ENCODE measurements around the gene NABP1. TPM values are rescaled to one million over a fixed set of nuclear protein-coding genes. Genes with fewer than 3 reads are reported as not detected.

Gene NABP1
- total RNA-seq, 1 donor from 2014 or later: 43.9 TPM

DNA sequence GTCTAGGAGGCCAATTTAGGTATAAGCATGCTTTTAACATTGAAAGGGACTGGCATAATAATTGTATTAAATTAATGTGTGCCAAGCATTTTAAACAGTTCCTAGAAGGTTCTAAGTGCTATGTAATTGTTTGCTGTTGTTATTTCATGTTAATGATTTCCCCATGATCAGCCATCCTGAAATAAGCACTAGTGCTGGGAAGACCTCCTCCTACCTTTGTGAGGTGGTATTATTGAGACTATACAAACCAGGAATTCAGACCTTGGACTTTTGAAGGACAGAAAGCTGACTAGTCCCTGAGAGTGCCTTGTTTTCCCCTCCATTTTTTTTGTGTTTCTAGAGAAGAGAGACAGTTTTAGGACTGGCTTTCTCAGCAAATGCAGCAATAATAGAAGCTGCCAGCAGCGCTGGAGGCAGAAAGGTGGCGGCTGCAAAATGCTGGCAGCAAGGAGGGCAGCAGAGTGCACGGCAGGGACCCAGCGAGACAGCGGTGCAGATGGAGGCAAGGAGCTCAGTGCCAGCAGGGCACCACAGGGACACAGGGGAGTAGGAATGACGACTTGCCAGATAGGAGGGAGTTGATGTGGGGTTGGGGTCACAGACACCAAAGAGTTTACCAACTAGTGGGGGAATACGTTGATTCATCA is 25.3 kb downstream of the NABP1 start:
- intact Hi-C loops (cut with micrococcal nuclease): no loop called here

DNA sequence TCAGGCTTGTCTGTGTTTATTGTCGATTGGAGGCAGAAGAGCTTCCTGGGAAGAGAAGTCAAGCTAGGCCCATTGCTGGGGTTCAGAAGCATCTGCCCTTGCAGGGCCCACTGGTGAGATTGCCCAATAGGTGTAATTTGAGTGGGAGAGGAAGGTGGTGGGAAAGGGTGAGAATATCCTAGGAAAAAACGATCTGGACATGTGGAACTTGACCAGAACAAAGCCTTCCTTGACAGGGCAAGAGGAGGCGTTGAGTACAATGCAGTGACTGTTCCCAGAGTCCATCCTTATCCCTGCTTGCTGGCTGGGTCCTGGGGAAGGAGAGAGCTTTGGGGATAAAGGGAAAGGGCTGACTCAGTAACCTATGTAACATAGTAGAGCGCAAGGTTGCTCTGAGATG is 27.1 kb downstream of the NABP1 start:
- intact Hi-C loops (cut with micrococcal nuclease): no loop called here

DNA sequence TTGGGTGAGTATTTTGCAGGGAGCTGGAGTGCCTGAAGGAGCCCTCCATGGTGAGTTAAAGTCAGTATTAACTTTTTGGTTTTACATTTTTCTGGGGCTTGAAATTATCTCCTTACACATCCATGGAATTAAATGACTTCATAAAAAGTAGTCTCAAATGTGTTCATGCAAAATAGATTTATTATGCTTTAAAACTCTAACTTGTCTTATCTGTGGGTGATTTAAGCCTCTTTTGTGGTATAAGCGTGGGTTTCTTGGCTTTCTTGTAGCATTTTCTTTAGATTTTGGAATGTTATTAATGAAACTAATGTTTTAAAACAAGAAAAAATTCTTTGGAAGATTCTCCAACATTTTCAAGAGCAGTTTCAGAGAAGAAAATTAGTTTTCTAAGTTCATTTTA is 27.8 kb downstream of the NABP1 start:
- intact Hi-C loops (cut with micrococcal nuclease): no loop called here

DNA sequence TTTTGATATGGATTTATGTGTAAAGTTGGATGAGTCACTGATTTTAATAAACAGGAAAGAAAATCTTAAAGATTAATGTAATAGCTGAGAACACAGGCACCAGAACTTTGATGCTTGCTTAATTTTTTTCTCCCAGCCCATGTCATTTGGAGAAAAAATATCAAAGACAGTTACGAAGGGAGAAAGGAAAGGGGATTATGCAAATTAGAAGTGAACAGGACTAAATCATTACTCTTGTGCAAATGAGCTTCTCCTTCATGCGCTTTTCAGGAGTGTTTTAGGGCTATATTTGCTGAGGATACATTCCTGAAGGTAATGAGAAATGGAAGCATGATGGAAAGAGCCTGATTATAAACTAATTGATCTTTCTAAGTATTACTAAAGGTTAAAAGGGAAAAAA is 28.9 kb downstream of the NABP1 start:
- intact Hi-C loops (cut with micrococcal nuclease): no loop called here

DNA sequence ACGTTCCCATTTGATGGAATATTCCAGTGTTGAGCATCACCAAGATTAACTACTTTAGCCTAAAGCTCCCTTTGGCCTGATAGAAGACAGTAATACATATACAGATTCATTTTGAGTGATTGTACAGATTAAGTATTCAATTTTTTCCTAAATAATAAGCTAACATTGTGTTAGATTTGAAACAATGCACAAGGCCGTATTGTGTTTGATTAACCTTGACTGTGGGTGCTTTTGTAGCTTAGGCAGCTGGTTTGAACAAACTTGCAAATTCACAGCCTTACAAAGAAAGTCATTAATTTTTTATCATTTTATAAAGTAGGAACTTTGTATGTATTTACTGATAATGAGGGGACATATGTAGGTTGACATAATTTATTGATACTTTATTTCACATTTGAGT is 29.6 kb downstream of the NABP1 start:
- intact Hi-C loops (cut with micrococcal nuclease): no loop called here

DNA sequence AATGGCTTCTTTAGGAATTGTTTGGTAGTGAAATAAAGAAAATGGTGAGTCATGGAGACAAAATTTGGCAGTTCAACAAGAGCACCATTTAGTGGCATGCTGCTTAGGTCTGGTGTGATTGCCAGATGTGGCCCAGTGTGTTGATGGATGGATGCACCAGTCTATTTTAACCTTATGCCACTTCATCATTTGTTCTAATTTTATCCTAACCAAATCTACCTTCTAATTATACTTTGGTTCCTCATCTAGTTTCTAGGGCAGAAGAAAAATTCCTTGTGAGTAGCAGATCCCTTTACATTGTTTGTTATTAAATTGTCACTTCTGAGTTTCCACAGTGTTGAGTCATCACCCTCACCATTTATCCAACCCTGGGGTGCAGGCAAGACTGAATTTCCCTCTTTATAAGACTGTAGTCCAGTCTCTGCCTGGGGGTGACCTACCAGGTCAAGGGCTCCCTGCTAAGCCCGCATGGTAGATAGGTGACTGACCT is 32.5 kb downstream of the NABP1 start:
- intact Hi-C loops (cut with micrococcal nuclease): no loop called here

DNA sequence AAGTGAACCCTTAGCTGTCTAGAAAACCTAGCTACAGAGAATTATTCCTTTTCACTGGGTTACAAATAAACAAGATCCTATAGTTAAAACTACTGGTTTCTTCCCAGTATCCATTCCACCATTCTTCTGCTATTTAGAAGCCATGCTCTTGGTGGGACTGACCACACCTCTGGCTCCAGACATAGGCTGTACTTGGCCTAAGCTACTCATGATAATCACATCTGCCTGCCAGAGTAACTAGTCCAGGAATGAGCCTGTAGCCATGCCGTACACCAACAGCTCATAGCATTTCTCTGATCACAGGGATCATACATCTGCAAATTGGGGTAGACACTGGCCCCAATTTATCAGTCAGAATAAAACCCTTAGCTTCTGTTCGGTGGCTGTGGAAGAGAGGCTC is 33.7 kb downstream of the NABP1 start:
- intact Hi-C loops (cut with micrococcal nuclease): no loop called here

DNA sequence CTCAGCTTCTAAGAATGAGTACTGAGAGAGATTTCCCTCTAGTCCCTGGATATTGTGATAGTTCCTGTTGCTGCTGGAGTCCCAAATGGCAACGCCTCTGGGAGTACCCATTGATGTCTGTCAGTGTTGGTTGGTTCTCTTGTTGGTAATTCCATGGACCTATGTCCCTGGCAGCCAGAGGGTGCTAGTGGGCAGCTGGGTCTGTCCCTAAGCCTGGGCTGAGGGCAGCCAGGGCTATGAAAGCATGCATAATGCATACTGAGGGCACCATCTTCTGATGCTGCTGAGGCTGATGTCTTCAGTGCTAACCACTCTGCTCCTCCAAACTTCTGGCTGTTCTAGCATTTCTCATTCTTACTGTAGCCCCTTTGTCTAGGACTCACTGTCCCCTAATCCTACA is 35.9 kb downstream of the NABP1 start:
- intact Hi-C loops (cut with micrococcal nuclease): no loop called here

DNA sequence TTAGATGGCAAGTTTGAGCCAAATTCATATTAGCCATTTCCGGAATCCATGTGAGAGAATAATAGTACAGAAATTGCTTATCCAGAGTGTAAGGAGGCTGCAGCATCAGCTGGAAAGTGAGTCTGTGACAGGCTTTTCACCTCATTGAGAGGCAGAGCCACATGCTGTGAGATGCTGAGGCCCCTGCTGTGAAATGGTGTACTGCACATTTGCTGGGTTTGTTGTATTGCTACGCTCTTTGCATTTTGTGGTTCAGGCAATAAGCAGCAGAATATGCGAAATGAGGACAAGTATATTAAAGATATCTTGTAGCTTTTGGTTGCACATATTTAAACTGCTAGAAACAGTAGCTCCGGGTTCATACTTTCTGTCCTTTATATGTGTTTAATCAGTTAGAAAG is 37.0 kb downstream of the NABP1 start:
- intact Hi-C loops (cut with micrococcal nuclease): no loop called here

DNA sequence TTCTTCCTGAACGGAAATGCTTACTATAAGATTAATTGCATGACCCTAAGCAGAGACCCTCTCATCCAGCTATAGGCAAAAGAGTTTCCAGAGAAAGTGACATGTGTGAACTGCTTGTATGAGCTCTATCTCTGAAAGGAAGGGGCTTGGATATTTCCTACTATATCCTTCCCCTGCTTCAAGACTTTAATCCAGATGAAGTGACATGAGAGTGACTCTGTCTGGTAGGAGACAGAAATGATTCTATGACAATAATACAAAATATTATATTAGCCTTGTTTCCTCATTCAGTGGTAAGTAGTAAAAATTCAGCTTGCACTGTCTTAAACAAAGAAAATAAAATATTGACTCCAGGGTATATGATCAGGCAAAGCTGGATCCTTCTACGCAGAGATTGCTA is 37.5 kb downstream of the NABP1 start:
- intact Hi-C loops (cut with micrococcal nuclease): no loop called here

DNA sequence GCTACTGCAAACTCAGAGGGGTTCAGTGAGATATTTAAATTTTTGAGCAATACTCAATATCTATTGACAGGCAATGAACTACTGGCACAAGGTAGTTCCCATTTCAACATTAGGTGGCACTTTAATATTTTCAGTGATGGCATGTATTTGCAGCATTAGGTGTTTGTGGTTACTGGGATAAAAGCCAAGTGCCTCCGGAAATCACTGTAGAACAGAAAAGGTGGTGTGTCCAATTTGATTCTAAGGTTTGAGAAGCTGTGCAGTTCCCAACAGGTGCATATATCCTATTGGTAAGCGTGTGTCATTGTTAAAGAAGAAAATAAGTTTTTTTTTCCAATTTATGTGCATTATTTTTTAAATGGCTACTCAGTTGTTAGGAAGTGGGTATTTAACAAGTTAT is 41.3 kb downstream of the NABP1 start:
- intact Hi-C loops (cut with micrococcal nuclease): no loop called here

DNA sequence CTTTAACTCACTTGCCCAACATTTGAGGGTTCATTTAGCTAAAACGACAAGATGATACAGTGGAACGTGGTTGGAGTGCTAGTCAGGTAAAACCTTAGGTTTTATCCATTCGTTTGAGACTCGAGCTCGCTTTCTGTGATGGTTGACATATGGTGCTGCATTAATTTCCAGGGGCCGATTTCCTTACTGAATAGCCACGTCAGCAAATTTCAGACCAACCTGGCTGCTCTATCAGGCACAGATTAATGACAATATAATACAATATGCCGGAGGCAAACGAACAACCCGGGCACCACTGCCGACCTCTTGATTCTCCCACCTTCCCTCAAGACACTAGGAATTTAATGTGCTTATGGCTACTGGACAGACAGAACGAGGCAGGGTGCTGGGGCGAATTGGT is 42.0 kb downstream of the NABP1 start:
- intact Hi-C loops (cut with micrococcal nuclease): no loop called here

DNA sequence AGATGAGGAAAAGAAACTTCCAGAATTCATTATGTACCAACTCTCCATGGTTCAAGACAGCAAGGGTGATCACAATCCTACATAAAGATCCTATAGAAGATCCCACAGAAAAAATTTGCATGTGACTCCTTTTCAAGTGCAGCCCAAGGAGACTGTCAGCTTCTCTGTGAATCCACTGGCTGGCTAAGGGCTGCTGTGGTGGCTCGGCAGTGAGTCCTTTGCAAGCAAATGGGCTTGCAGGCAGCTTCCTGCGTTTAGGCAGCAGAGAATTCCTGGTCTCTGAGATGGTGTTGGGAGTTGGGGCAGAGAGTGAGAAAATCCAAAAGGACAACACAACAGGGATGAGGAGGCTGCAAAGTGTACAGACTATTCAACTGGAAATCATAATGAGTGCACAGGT is 43.4 kb downstream of the NABP1 start:
- intact Hi-C loops (cut with micrococcal nuclease): no loop called here

DNA sequence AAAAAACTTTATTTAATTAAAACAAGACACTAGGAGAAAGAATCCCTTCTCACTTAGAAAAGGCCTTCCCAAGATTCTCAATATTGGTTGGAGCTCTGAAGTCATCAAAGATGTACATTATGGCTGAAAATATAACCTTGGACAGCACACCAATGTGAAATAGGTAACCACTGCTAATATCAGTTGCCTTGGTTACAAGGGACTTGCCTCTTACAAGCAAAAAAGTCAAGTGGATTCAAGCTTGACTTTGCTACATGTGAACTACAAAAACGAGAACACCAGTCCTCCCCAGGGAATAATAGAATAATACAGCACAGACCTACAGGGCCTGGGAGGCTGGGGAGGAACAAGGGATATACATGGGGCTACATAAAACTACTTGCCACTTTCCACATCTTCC is 46.1 kb downstream of the NABP1 start:
- intact Hi-C loops (cut with micrococcal nuclease): no loop called here

DNA sequence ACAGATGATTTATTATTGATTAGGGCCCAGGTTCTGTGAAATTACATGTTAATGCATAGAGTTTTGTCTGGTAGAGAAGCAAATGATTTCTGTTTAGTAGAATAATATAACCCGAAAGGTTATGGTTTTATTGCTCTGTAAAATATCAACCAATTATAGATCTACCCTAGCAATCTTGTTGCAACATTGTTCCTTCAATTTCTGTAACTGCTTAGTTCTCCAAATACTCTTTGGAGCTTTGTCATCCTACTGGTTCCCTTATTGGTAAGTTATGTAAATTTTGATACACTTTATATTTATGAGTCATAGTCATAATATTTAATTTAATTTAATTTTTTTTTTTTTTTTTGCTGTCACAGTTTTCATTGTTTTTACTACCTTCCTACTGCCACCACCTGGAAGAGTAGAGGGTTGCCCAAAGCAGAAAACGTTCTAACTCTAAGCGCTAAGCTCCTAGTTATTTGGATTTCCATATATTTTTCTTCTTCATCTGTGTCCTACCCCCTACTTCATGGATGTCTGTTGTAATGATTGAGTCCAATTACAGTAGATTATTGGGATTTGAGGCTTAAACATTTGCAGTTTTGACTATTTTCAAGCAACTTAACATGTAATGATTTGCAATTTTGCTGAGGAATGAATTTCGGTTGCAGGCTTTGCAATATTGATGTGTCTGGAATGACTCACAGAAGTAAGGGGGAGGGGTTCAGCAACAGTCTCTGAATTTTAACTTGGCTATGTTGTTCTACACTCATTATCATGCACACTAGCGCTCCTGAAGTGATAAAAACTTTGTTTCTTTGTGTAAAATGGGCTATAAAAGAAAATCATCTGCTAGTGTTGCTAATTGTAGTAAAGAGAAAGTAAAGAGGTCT is 51.1 kb downstream of the NABP1 start:
- intact Hi-C loops (cut with micrococcal nuclease): no loop called here

DNA sequence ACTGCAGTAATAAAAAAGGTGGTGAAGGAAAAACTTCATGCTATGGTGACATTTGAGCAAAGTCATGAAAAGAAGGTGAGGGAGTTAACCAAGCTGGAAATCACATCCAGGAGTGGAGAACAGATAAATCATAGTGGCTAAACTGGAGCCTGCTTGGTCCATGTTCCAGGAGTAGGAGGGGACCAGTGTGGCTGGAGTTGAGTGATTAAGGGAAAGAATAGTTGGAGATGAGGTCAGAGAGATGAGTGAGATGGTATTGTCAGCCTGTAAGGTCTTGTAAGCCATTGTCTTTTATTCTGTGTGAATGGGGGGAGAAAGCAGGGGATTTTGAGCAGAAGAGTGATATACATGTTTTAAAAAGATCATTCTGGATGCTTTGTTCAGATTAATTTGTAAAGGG is 52.3 kb downstream of the NABP1 start:
- intact Hi-C loops (cut with micrococcal nuclease): no loop called here

Other genes with a start within 250 kb of the NABP1 start
- not detected in 2 replicates for gene CAVIN2, start 169.0 kb downstream of the NABP1 start, total RNA-seq

Data from T-helper 2 cell treated with Interferon-gamma antibody and Interleukin-4, amounts not matched to agents 100 ng/mL and 5 ng/mL, for 36 hours (primary cell).